ENCODE data around the gene SSX7.
"Not testable (repeated sequence)": the region's sequence is repeated elsewhere in the genome, so short reads cannot be mapped to it uniquely, and the experiment has no call there.

GRCh38 chrX:52654800-52655199 lies at the start of gene SSX7:
- TF ChIP-seq TAF1 (IDR thresholded peaks at IDR 0.05; ENCODE audit: low read depth); CREB1 (IDR thresholded peaks at IDR 0.05; ENCODE audit: low read depth); CEBPB (IDR thresholded peaks at IDR 0.05); TEAD4 (IDR thresholded peaks at IDR 0.05): not testable (repeated sequence)
